ENCODE measurements around the gene CALR. TPM values are rescaled to one million over a fixed set of nuclear protein-coding genes. Genes with fewer than 3 reads are reported as not detected.
A peak's percentile ranks its signal among the peaks of the same experiment; 100 is the strongest.

The CALR gene
- total and polyA plus RNA-seq, 9 of the 15 experiments (the other 6 are each of a cell fraction or from before 2014, with no cell fraction given) = 126 to 811 (median 642) TPM

DNA sequence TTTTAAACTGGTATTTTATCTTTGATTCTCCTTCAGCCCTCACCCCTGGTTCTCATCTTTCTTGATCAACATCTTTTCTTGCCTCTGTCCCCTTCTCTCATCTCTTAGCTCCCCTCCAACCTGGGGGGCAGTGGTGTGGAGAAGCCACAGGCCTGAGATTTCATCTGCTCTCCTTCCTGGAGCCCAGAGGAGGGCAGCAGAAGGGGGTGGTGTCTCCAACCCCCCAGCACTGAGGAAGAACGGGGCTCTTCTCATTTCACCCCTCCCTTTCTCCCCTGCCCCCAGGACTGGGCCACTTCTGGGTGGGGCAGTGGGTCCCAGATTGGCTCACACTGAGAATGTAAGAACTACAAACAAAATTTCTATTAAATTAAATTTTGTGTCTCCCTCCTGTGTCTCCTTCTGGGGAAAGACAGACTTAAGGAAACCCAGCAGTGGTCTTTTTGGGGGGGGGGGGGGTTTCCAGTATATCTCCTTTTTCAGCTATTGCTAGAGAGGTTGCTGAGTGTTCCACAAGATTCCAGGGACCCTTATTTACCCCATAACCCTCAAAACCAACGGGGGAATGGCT, 5.8 kb downstream of the CALR start:
- Histone ChIP-seq H3K79me2 (ENCODE audit: control insufficient read depth, insufficient read depth, low read length) (peaks cover 68% of the 10 kb centered on the region), H3K9me3 (replicated peaks; ENCODE audit: control insufficient read depth, insufficient read depth, low read depth, low read length) (no peaks in the 10 kb centered on the region), H3K9me1 (ENCODE audit: control insufficient read depth, insufficient read depth, low read length) (peaks cover 13% of the 10 kb centered on the region), H3K27ac (ENCODE audit: extremely low read depth, low read depth, low read length) (peak overlapping the region; percentile 88; the same call in 1 of the 3 replicates), H3K27me3 (ENCODE audit: control insufficient read depth in 2 of 2, insufficient read depth in 2 of 2, low read length in 2 of 2) (no peaks in the 10 kb centered on the region), H3K9ac (ENCODE audit: insufficient read depth in 1 of 2, low read depth in 2 of 2, low read length in 2 of 2) (no peak overlapping the region), H3K36me3 (ENCODE audit: control insufficient read depth, insufficient read depth, low read length) (peaks cover 79% of the 10 kb centered on the region), H3K4me2 (ENCODE audit: insufficient read depth, low read length) (no peak overlapping the region; the same call in 1 of the 2 replicates), H4K20me1 (replicated peaks; ENCODE audit: control insufficient read depth, insufficient read depth, low read length) (peaks cover 24% of the 10 kb centered on the region), H3K4me1 (replicated peaks in 1 of 2; ENCODE audit: control insufficient read depth in 2 of 2, insufficient read depth in 2 of 2, low read length in 2 of 2) (peaks cover 26 to 42% of the 10 kb centered on the region in 2 experiments), H2AFZ (ENCODE audit: low read depth, low read length) (no peak overlapping the region), H3K4me3 (no peak overlapping the region)
- intact Hi-C loops (cut with micrococcal nuclease) = no loop called here
- DNase-seq (ENCODE audit: extremely low read depth in 1 of 4, low spot score in 3 of 4) (no peak), FAIRE-seq (no peak), ATAC-seq (no peak)
- TF ChIP-seq ARID2 (IDR thresholded peaks at IDR 0.05) = no peak
- TF ChIP-seq, protein P1, sequence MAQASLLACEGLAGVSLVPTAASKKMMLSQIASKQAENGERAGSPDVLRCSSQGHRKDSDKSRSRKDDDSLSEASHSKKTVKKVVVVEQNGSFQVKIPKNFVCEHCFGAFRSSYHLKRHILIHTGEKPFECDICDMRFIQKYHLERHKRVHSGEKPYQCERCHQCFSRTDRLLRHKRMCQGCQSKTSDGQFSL (CRISPR knock-in tag; IDR thresholded peaks at IDR 0.05) = no peak
- TF ChIP-seq, protein P1 (tag; IDR thresholded peaks at IDR 0.05) = peak in 1 of 2 experiments; percentile 51; a peak in 1 of 4 replicates
- peak; percentile 29; the same call in 1 of the 2 replicates for TF ChIP-seq ZBED1 (IDR thresholded peaks at IDR 0.05)
- TF ChIP-seq, protein P2, sequence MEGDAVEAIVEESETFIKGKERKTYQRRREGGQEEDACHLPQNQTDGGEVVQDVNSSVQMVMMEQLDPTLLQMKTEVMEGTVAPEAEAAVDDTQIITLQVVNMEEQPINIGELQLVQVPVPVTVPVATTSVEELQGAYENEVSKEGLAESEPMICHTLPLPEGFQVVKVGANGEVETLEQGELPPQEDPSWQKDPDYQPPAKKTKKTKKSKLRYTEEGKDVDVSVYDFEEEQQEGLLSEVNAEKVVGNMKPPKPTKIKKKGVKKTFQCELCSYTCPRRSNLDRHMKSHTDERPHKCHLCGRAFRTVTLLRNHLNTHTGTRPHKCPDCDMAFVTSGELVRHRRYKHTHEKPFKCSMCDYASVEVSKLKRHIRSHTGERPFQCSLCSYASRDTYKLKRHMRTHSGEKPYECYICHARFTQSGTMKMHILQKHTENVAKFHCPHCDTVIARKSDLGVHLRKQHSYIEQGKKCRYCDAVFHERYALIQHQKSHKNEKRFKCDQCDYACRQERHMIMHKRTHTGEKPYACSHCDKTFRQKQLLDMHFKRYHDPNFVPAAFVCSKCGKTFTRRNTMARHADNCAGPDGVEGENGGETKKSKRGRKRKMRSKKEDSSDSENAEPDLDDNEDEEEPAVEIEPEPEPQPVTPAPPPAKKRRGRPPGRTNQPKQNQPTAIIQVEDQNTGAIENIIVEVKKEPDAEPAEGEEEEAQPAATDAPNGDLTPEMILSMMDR (IDR thresholded peaks at IDR 0.05 in 2 of 3, conservative IDR thresholded peaks at IDR 0.05 in 1 of 3; ENCODE audit: insufficient read depth in 2 of 3, low read depth in 1 of 3, low read length in 3 of 3) = 0 out of 6 replicates have a peak, but pooled peaks of 1 of the 3 experiments have one; percentile 8
- TF ChIP-seq E2F3 (CRISPR knock-in tag; IDR thresholded peaks at IDR 0.05) = no peak
- TF ChIP-seq RBFOX2 (IDR thresholded peaks at IDR 0.05; ENCODE audit: low read depth, low read length) = 0 out of 2 replicates have a peak, but pooled peaks have one; percentile 9
- 47% methylated on average over 2 of the region's 2 CpGs for WGBS (ENCODE audit: insufficient coverage, low coverage, missing lambda C conversion rate)
- in situ Hi-C loops (cut with MboI) = no loop called here
- CTCF ChIA-PET (ENCODE audit: low intra/inter-chr PET ratio) = no interaction called here
- BruUV-seq (replicated peaks) = no TSS peak
- POLR2A ChIA-PET = interaction anchor here (0.6 to 0.8 kb wide), 3 partner anchors 34 to 61 kb away, joined by 3 read pairs; no protein-coding TSS in a partner anchor
